ENCODE results near the gene ALG8.
"Not testable (repeated sequence)": the region's sequence is repeated elsewhere in the genome, so short reads cannot be mapped to it uniquely, and the experiment has no call there.

DNA sequence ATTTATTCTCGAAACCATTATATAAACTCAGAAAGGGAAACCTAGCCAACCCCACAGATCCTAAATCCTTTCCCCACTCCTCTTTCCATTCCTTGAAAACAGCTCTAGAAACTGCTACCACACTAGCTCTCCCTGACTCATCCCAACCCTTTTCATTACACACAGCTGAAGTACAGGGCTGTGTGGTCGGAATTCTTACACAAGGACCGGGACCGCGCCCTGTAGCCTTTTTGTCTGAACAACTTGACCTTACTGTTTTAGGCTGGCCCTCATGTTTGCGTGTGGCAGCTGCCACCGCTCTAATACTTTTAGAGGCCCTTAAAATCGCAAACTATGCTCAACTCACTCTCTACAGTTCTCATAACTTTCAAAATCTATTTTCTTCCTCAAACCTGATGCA is 54.9 kb downstream of the ALG8 start:
- TF ChIP-seq, protein P1, sequence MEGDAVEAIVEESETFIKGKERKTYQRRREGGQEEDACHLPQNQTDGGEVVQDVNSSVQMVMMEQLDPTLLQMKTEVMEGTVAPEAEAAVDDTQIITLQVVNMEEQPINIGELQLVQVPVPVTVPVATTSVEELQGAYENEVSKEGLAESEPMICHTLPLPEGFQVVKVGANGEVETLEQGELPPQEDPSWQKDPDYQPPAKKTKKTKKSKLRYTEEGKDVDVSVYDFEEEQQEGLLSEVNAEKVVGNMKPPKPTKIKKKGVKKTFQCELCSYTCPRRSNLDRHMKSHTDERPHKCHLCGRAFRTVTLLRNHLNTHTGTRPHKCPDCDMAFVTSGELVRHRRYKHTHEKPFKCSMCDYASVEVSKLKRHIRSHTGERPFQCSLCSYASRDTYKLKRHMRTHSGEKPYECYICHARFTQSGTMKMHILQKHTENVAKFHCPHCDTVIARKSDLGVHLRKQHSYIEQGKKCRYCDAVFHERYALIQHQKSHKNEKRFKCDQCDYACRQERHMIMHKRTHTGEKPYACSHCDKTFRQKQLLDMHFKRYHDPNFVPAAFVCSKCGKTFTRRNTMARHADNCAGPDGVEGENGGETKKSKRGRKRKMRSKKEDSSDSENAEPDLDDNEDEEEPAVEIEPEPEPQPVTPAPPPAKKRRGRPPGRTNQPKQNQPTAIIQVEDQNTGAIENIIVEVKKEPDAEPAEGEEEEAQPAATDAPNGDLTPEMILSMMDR (conservative IDR thresholded peaks at IDR 0.05): not testable (repeated sequence)
- TF ChIP-seq EZH2 (IDR thresholded peaks at IDR 0.05; ENCODE audit: low read depth): not testable (repeated sequence)
